NCI-H82 (cell line): ENCODE data around the gene DNAAF9.
A peak's percentile ranks its signal among the peaks of the same experiment; 100 is the strongest.

Source experiments
- DNase-seq: peaks from one replicate; lab custom pipeline; 2025; lab: John Stamatoyannopoulos, UW

DNAAF9 gene

DNA sequence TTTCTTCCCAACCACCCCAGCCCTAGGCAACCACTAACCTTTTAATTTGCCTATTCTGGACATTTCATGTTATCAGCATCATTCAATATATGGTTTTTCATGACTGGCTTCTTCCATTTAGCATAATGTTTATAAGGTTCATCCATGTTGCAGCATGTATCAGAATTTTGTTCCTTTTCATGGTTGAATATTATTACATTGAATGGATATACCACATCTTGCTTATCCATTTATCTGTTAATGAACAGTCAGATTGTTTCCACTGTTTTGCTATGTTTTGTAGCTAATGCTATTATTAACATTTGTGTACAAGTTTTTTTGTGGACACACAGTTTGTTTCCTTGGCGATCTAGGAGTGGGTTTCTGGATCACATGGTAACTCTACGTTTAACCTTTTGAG, 3.0 kb upstream of the DNAAF9 start:
- DNase-seq, result no peak

DNA sequence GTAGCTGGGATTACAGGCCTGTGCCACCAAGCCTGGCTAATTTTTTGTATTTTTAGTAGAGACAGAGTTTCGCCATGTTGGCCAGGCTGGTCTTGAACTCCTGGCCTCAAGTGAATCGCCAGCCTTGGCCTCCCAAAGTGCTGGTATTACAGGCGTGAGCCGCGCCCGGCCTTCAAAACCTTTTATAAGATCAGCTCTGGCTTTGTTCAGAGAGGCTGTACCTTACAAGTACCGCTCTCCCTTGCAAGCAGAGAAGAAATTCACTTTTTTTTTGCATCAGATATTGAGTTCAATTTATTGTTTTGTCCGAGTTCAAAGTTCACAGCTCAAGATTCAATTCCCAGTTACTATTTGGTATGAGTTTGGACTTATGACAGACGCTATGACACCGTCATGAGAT, 1.9 kb upstream of the DNAAF9 start:
- no peak for DNase-seq

- DNase-seq, result peak; percentile 89
Measured at GRCh38 chr20:3407771-3408637, 535 bp upstream of the DNAAF9 start.

GRCh38 chr20:3406481-3407039, 909 bp downstream of the DNAAF9 start:
- peak; percentile 65 for DNase-seq

DNA sequence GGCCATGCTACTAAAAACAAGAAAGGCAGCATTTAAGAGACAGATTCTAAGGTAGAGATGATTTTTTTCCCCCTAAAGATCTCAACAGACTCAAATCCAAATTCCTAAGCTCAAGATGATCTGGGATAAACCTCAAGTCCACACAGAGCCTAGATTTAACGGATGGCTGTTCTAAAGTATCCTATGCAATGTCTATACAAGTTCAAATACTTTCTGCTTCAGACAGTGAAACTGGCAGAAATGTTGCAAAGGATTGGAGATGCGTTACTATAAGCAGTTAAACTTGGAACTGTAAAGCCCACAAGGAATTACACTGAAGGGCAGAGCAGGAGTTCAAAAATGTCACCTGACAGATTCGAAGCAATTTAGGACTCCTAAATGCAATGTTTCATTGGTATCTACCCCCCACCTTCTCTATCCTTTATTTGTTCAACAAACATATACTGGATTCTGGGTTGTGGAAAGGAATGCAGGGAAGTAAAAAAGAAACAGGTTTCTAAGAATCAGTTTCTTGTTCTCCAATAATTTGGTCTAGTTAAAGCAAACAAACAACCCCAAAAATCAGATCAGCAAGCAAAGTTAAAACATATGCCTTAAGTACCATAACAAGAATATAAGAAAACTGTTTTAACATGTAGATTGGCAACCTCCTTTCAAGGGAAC, 1.6 kb downstream of the DNAAF9 start:
- DNase-seq, result no peak

DNA sequence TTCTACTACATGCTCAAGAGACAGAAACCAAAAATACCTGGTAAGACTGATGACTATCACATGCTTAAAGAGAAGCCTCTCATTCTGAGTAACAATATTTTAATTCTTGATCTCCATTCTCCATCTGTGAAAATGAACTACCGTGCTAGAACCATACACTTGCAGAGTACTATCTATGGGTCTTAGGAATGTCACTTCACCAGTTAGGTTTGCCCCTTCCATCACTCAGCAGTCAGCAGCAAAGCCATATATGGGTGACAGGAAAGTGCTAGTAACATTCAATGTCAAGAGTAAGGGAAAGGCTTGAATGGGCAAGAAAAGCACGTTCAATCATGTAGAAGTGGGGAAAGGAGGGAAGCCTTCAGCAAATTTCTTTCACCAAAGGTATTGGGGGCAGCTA, 2.3 kb downstream of the DNAAF9 start:
- DNase-seq, result no peak

GRCh38 chr20:3404402-3404801, 3.1 kb downstream of the DNAAF9 start:
- DNase-seq, result no peak

GRCh38 chr20:3403741-3404140, 3.7 kb downstream of the DNAAF9 start:
- DNase-seq, result no peak

DNA sequence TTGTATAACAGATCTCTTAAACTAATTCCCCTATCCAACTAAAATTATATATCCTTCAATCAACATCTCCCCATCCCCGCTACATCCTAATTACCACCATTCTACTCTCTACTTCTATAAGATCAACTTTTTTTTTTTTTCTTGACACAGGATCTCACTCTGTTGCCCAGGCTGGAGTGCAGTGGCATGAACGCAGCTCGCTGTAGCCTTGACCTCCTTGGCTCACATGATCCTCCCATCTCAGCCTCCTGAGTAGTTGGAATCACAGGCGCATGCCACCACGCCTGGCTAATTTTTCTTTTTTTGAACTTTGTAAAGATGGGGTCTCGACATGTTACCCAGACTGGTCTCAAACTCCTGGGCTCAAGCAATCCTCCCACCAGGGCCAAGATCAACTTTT, 5.0 kb downstream of the DNAAF9 start:
- DNase-seq, result no peak

DNA sequence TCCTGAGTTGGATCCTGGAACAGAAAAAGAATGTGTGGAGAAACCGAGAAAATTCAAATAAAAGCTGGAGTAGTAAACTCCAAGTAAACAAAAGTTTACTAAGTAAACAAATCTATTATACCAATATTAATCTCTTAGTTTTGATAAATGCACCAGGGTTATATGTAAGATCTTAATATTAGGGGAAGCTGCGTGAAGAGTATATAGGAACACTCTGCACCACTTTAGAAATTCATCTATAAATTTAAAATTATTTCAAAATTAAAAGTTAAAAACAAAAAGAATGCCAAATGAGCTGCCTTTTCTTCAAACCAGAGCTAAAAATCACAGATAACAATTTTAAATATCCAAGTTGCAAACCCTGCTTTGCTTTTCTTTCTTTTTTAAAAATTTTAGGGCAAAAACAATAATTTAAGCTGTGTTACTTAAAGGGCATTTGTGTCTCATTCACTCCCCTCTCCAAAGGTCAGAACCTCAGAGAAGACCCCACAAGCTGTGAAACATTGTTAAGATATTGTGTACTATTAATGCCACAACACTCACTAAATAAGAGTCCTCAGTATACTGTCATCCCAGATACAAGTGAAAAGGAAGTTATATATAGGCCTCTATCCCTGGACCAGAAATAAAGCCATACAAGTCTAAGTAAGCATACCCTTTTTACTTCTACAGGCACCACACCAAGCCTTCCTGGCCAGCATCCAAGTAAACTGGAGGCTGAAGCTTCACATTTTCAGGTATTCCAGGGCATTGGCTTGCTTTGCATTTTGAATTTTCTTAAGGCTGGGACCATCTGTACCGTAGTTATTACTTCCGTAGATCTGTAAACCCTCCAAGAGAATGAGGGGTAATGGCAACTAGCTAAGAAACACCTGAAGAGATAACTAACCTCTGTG, 7.0 kb downstream of the DNAAF9 start:
- DNase-seq, result no peak

DNA sequence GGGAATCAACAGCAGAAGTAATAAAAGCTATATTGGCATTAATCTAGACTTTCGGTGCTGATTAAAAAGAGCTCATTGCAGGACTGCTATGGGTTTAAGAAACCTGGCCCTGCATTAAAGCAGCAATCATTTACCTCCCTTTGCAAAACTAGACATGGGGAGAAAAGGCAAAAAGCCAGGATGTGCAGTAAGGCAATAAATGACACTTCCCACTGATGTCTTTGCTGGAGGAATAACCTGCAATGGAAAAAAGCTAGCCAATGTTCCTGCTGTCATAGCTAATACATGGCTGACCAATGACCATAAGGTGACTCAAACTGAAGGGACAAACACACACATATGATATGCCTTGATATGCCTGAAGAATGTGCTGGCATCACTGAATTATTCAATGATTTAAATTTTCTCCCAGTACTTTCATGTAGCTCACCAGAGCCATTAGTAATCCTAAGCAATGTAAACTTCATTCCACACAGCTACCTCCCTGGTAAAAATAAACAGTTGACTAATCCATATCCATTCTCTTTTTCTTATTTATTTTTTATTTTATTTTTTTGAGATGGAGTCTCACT, 8.7 kb downstream of the DNAAF9 start:
- no peak for DNase-seq

DNA sequence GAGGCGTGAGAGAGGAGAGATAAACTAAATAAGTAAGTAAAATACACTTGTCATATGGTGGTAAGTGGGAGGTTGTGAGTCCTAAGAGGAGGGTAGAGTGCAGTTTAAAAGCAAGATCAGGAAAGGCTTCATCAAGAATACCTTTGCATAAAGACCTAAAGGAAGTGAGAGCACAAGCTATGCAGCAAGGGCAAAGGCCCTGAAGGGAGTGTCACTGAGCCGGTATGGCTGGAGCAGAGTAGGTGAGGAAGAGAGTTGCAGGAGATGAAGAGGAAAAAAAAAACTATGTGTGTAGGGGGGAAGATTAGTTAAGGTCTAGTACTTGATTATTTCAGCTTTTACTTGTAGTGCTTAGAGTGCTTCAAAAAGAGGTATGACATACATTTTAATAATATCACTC, 11.0 kb downstream of the DNAAF9 start:
- no peak for DNase-seq

DNA sequence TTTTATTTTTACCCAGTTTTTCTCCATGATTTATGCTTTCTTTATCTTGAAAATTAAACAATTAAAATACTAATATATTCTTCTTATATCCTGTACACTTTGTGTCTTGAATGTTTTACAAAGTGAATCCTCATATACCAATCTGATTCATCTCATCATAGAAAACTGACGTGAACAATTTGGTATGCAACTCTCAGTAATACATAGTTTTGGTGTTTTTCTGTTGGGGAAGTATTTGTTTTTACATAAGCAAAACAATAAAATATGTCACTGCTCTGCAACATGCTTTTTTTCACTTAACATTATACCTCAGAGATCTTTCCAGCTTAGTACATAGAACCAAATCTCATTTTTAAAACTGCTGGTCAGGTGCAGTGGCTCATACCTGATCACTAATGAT, 14.7 kb downstream of the DNAAF9 start:
- no peak for DNase-seq

DNA sequence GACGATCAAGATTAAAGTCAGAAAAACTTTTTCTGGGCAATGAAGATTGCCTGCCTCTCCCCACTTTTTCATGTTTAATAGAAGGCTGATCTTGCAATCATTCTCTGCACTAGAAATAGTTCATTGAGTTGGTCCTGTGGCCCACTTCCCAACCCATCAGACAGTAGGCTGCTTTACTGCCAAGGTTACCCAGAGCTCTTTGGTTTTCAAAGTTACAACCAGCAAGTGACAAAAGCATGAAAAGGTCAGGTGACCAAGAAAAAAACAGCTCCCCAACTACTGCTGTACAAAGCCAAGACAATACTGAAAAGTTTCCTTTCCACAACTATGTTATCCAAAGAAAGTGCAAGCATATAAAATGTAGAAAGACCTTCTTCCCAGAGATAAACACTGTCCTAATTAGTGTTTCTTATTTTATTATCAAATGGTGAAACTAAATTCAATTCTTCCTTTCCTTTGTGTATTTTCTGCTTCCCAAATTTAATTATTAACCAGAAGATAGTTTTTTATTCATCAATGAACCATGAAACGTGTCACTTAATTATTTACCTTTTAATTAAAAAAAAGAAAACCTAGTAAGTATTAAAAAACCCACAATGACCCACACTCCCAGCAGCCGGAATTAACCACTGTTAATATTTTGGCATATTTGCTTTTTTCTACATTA, 16.6 kb downstream of the DNAAF9 start:
- no peak for DNase-seq

GRCh38 chr20:3383878-3384495, 23.5 kb downstream of the DNAAF9 start:
- no peak for DNase-seq

GRCh38 chr20:3382836-3383235, 24.6 kb downstream of the DNAAF9 start:
- no peak for DNase-seq

- no peak for DNase-seq
Measured at GRCh38 chr20:3380228-3381070, 27.0 kb downstream of the DNAAF9 start.

- no peak for DNase-seq
Measured at GRCh38 chr20:3378138-3378537, 29.3 kb downstream of the DNAAF9 start.

- DNase-seq, result no peak
Measured at GRCh38 chr20:3377644-3378043, 29.8 kb downstream of the DNAAF9 start.

DNA sequence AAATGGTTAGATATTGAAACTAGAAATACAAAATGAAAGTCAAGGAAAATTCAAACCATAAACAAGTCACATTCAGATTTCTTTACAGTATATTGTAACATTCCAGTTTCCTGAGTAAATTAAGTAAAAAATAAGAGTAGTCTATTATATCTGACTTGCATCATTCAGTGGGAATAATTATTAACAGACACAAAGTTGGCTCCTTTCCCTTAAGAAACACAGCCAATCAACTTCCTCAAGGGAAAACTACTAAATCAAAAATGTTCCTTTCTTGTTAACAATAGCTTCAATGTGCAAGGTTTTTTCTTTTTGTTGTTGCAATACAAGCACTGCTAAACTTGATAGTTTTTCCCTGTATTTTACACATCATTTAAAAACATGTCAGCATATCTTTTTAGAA, 33.2 kb downstream of the DNAAF9 start:
- DNase-seq, result no peak
